Embryonic facial prominence (tissue), 1 donor: ENCODE data around the gene TSPO2.
A peak's percentile ranks its signal among the peaks of the same experiment; 100 is the strongest.

ENCODE experiments used
- DNase-seq: peaks from one replicate; pipeline ENCODE4 v3.0.0-alpha.2; 2016; ENCODE audit errors: extremely low spot score

The TSPO2 gene

DNA sequence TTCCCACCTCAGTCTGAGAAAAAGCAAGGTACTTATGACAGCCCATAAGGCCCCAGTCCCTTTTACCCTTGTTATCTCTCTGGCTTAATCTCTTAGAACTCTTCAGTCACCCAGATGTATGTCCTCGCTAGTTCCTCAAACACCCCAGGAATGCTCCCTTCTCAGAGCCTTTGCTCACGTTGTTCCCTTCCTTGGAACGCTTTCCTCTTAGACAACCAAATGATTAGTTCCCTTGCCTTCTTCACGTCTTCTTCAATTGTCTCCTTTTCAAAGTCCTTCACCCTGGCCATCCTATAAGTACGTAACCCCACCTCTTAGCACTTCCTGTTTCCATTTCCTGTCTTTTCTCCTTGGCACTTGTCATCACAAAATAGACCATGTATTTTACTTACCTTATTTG, 9.6 kb downstream of the TSPO2 start:
- no peak for DNase-seq

DNA sequence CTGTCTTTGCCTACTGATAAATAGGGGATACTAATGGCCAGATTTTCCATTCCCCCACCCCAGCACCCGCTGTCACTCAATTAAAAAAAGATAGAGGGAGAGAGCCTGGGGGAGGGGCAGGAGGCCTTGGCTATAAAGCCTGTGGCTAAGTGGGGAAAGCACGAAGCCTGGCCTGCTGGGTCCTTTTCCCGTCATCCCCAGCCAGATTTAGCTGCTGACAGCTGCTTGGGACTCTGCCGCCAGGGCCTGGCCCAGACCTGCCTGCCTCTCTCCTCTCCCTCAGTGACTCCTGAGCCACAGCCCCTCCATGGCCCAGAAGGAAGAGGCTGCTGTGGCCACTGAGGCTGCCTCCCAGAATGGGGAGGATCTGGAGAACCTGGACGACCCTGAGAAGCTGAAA, 10.8 kb downstream of the TSPO2 start, which contains the start of gene APOBEC2:
TSS of gene APOBEC2 (plus strand) at position 162 of the 400 bp plus-strand sequence. CDS start at position 308, 146 bp downstream.
- DNase-seq: no peak

DNA sequence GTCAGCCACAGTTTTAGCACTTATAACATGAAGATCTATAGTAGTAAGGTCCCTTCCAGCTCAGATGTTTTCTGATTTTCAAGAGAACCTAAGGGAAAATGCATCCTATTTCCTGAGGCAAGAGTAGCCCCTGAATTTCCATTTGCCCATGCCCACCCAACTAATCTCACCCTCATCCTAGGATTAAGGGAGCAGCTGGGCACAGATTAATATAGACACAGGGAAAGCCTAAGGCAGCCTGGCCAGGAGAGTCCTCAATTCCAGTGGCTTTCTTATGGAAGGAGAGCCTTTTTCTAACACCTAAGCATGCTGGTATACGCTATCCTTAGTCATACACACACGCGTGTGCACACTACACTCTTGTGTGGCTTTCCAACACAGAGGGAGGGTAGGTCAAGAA, 12.2 kb downstream of the TSPO2 start:
- no peak for DNase-seq

DNA sequence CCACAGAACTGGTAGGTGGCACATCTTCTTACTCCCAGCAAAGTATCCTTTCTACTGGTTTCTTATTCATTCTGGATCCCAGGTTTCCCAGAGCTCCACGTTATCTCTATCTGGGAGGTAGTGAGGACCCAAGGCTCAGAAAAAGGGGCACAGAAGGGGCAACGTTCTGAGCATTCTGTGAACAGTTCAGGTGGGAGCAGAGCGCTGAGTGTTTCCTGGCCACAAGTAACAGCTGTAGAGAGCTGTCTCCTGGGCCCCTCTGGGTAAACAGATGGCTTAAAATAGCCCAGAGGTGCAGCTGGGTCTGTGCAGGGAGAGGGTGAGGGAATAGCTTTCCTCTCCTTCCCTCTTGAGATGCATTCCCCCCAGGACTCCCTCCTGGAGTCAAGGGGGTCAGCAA, 12.9 kb downstream of the TSPO2 start:
- no peak for DNase-seq

DNA sequence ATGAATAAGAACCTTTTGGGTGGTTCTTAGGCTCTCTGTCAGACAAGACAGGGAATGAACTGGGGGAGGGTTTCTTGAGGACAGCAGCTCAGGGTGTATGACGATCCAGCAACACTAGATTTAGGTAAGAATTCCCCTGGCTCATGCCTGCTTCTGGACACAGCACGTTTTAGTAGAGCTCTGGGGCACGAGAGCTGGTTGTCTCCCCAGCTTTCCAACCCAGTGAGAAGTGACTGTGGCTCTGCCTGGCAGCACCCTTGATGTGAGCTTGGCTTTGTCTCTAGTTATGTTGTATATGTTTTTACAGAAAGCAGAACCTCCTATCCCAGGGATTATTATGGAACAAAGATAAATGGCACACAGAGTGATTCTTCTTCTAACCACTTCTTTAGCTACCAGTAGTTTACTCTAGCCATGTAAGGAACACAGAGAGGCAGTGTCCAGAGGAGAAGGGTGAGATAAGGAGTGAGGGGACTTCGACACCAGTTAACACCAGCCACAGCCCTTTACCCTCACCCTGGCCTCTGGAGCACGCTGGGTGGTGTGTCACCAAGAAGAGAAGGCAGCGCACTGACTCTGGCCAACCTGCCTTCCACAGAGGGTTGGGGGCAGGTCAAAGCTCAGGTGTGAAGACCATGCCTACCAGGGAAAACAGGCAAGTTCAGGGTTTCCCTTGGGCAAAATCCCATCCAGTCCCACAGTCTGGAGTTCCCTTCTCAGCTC, 14.7 kb downstream of the TSPO2 start:
- no peak for DNase-seq

DNA sequence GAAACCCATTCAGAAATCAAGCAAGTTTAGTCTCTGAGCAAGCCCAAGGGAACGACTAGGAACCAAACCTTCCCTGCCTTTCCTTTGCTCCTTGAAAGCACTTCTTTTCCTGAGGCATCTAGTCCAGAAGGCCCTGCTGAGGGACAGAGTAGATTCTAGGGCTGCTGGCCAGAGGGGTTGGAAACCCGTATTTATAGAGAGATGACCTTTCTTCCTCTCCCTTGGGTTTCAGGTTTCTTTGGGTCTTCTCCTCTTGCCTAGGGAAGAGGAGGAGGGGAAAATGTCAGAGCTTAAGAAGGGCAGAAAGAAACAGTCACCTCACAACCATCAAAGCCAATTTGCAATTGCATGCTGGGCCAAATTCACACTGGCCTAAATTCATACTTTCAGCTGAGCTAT, 16.5 kb downstream of the TSPO2 start:
- no peak for DNase-seq

DNA sequence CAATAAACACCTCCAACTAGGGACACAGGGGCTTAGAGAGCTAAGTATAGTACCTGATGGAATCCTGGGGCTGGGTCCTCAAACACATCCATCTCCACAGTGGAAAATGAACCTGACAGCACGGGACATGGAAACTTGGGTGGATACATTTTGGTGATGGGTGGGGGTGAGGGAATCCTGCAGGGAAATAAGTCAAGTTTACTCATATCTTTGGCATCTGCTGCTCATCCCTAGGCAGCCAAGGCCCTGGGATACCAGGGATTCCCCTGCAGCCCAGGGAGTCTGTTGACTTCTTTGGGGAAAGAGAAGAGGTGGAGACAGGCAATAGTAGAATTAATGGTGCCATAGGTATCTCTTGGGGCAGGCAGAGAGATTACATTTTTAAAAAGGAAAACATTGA, 17.3 kb downstream of the TSPO2 start:
- no peak for DNase-seq

DNA sequence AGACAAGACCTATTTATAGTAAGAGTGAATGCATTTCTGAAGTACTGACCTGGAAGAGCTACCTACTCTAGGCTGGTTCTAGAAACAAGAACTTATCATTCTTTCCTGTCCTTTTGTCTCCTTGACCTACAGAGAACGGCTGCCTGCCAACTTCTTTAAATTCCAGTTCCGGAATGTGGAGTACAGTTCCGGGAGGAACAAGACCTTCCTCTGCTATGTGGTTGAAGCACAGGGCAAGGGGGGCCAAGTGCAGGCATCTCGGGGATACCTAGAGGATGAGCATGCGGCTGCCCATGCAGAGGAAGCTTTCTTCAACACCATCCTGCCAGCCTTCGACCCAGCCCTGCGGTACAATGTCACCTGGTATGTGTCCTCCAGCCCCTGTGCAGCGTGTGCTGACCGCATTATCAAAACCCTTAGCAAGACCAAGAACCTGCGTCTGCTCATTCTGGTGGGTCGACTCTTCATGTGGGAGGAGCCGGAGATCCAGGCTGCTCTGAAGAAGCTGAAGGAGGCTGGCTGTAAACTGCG, 19.0 kb downstream of the TSPO2 start:
- DNase-seq: no peak

DNA sequence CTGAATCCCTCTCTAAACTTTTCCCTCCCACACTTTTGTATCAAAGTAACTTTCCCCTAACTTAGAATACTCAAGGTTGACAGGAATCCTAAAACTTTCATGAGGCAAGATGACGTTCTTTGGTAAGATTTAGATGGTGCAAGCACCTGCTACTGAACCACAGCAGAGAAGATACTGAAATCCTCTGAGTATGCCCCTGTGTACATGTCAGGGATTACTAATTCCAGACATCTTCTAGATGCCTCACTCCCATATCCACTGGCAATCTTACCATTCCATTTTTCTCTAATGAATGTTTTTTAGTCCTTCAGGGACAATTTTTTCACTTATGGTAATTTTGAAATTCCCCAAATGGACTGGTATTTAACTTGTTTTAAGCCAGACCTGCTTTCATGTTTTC, 19.8 kb downstream of the TSPO2 start:
- no peak for DNase-seq

DNA sequence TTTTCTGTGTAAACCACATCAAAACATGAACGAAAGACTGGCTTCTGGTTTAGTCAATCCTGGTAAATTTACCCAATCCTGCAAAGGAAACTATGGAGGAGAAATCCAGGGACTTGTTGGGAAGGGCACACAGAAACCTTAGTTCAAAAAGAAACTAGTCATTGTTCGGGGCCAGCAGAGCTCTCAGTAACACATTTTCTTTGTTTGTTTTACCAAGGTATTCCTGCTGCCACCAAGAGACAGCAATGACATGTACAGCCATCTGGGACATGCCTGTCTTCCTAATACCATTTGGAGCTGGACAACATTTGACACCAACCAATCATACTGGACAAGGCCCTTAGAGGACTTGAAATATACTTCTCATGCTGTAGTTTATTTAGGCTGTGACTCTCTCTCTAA, 21.6 kb downstream of the TSPO2 start:
- DNase-seq: no peak

DNA sequence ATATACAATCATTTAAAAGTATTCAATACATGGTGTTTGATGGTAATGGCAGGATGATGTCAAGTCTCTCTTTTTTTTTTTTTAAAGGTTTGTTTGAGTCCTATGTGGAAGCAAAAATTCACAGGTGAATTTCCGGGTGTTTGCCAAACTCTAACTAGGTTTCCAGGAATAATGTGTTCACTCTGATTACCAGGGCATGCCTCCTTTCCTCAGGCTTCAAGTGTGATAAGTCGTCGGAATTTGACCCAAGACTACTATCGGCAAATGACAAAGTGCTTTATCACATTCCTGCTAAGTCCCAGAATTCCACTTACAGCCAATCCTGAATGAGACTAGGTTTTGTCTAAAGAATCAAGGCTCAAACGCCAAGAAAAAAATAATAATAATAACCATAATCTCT, 22.6 kb downstream of the TSPO2 start:
- no peak for DNase-seq

DNA sequence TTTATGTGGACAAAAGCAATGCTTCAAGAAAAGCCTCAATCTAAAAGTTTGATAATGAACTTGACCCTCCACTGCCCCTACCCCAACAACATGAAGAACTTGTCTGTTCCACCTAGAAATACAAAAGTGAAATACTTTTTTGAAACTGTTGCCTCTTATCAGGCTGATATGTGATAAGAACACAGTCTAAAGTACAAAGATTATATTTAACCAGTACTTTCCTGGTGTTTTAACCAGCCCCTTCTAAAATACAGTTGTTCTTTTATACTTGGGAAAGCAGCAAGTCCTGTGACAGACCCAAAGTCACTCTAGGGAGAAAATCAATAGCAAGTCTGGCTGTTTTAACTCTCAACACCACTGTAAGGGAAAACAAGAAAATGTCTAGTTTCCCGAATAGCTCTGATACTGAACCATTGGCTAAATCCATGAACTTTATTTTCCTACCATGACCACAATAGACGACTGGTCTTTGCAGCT, 23.3 kb downstream of the TSPO2 start:
- no peak for DNase-seq

DNA sequence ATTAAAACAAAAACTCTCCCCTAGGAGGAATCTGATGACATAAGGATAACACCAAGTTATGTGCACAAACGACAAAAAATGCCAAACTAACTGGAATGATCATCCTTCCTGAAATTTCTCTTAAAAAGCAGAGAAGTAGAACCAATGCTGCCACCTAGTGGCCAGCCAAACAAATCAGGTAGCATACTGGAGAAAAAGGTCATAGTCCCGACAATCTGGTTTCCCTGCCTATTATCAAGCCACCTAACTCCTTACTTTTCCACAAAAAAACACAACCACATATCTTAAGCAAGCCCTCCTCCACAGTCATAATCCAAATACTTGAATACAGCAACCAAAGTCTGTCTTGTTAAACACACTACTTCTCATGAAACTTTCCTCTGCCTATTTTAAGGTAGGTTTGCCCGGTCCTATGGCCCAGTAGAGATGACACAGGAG, 24.6 kb downstream of the TSPO2 start:
- peak; percentile 68 for DNase-seq

DNA sequence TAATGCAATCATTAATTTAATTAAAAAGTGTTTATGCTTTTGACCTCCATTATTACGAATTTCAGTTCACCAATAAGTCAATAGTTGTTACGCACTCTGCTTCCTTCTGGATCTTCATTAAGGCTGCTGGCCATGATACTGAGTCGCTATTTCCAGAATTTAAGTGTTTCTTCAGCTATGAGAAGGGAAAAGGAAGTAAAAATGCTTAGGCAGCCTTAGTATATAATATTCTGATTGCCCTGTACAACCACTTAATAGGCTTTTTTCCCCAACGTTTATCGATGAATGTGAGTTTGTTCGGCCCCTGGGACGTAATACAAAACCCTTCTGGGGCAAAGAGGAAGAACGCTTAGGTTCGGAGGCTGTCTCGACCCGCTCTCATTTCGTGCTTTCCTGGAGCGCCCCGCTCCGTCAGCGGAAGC, 29.2 kb downstream of the TSPO2 start:
- peak; percentile 9 for DNase-seq

DNA sequence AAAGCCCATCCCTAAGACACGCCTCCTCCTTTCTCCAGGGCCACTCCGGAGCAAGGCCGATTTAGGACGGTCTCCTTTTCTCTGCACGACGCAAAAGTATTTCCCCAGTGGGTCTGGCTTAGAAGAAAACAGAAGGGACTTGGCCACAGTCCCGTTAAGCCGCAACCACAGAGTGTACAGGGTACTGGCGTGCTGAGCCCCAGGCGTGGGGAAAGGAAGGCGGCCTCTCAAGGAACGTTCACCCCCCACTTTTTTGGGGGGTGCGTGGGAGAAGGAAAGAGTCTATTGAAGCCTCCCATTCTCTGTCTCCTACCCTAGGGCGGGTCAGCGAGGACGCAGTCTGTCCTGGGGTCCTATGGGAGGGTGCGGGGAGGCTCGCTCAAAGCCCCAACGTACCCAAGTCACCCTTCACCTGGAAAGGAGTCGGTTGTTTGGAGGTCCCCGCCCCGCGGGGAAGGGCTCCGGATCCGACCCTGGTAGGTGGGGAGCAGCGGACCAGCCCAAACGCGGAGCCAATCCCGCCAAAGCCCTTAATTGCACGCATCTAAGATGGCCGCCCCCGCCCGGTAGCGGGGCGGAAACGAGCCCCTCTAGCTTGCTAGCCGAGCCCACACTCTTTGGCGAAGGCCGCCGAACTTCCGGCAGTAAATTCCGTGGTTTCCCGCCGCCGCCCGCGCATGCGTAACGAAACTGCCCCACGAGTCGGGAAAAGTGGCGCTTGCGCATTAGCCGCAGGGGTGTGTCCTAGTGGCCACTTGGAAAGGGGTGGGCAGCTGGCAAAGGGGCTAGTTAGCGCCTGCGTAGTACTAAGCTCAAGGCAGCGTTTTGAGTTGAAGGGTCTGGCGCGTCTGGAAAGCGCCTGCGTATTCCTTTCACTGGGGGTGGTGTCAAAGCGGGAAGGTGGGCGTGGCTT, 29.9 kb downstream of the TSPO2 start, which contains the start of gene OARD1:
TSS of gene OARD1 (minus strand) at position 434 of the 913 bp plus-strand sequence. CDS start 722 bp downstream, outside the sequence.
- peak; percentile 81 for DNase-seq

DNA sequence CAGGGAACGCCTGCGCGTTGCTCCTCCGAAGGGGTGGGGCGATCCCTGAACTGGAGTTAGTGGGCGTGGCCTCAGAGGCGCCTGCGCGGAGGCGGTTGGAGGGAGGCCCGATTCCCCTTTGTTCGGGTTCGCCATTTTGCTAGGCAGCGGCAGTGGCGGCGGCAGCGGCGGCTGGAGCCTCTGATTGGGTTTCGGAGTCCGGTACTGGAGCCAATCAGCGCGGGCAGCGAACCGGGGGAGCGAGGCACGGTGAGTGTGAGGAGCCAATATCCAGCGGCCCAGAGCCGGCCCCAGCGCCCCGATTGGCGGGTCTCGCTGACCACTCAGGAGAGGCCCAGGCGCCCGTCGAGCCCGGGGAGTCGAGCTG, 30.6 kb downstream of the TSPO2 start, which contains the start of gene NFYA:
TSS of gene NFYA (plus strand) at position 139 of the 367 bp plus-strand sequence. CDS start 6,116 bp downstream, outside the sequence.
- peak; percentile 100 for DNase-seq

DNA sequence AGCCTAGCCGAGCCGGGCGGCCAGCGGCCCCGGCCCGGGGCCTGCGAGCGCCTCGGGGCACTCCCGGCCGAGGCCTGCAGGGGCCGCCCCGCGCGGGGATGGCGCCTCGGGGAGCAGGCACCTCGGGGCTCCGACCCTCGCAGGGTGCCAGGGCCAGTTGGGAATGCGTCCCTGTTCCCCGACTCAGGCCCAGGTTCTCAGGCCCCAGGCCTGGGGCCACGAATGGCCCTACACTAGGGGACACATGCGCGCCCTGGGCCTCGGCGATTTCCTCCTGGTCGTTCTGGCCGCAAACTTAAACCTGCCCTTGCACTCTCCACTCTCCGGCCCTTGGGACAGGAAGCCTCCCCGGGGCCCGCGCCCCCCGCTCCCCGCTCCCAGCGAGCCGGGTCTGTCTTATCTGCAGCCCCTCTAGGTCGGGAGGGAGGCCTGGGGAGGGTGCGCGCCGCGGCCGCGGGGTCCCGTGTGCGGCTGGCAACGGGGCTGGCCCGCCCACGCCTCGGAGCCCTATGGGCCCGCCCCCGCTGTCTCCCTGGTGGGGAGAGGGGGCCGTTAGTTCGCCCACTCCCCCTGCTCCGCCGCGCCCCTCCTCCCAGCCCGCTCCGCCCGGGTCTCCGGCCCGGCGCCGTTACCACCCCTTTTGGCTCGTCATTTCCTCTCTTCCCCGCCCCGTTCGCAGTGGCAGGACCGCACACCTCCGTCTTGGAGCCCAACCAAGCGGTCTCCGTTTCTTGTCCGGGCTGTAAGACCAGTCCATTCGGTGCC, 31.1 kb downstream of the TSPO2 start:
- DNase-seq: peak; percentile 85

DNA sequence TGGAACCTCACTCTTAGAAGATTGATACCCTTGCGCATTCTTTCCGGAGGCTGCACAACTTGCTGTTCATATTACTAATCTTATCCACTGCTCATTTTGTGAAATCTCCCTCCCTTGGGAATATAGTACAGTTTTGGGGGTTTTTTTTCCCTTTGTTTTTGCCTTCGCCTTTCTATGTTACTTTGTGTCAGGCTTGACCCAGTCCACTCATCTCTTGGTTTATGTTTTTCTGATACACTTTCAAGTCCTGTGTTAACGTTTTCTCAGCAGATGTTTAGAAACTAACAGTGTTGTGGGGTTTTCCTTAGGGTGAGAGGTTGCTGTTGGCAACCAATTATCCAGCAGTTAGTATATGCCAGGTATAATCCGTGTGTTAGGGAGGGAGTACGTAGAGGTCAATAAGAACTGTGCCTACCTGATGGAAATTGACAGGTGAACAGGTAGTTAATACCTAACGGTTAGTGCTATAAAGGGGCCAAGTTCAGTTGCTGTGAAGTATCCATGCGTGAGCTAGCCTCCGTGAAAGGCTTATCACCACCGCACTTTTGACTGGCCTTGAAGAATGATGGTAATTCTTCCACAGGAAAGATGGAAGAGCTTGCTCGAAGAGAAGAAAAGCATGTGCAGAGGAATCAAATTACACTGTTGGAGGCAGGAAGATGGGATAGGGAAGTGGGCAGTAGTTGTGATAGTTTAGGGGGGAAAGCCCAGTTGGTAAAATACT, 31.9 kb downstream of the TSPO2 start:
- no peak for DNase-seq

DNA sequence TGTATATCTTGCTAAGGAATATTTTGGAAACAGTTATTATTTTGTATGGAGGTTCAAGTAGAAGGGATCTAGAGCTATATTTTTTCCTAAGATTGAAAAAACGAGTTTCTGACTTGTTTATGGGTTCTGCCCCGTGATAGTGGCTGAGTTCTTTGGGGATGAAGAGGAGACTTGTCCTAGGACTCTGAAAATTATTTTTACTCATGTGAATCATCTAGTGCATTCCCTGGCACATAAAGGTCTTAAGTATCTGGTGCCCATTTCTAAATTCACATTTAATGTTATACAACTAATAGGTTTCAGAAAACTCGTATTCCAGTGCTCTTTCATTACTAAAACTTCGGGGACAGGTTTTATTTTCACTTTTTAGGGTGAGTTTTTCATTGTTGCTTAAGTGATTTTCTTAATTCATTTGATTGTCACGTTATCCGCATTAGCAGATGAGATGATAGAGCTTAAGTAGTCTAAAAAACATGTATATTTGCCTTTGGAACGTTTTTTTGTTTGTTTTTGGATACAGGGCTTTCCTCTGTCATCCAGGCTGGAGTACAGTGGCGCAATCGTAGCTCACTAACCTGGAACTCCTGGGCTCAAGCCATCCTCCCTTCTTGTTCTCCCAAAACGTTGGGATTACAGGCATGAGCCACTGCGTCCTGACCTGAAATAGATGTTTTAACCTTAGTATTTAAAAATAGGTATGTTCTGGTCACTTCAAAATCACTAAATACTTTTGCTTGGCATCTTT, 32.6 kb downstream of the TSPO2 start:
- no peak for DNase-seq
